ENCODE measurements around the gene HVCN1.

The HVCN1 gene

GRCh38 chr12:110698171-110698902, 9.4 kb upstream of the HVCN1 start:
- peak; percentile 59 for DNase-seq

- no peak for DNase-seq
These were observed 8.3 kb upstream of the HVCN1 start for GRCh38 chr12:110697236-110697635.

- no peak for DNase-seq
These were observed 7.4 kb upstream of the HVCN1 start for GRCh38 chr12:110696283-110696682.

GRCh38 chr12:110694330-110694901, 5.5 kb upstream of the HVCN1 start:
- no peak for DNase-seq

- DNase-seq = no peak
These were observed 4.8 kb upstream of the HVCN1 start for GRCh38 chr12:110693731-110694130.

- no peak for DNase-seq
These were observed 1.2 kb upstream of the HVCN1 start for GRCh38 chr12:110690127-110690430.

GRCh38 chr12:110689281-110690126, 589 bp upstream of the HVCN1 start:
- peak; percentile 14 for DNase-seq

- no peak for DNase-seq
These were observed 1.3 kb downstream of the HVCN1 start for GRCh38 chr12:110687396-110688169.

- no peak for DNase-seq
These were observed 2.5 kb downstream of the HVCN1 start for GRCh38 chr12:110686294-110686903.

- DNase-seq = no peak
These were observed 4.5 kb downstream of the HVCN1 start for GRCh38 chr12:110684312-110684836.

- DNase-seq = no peak
These were observed 5.0 kb downstream of the HVCN1 start for GRCh38 chr12:110683888-110684287.

GRCh38 chr12:110680032-110680431, 8.9 kb downstream of the HVCN1 start:
- no peak for DNase-seq

GRCh38 chr12:110679201-110679600, 9.7 kb downstream of the HVCN1 start:
- DNase-seq = no peak

GRCh38 chr12:110677982-110678381, 10.9 kb downstream of the HVCN1 start:
- DNase-seq = no peak

GRCh38 chr12:110677206-110677911, 11.6 kb downstream of the HVCN1 start:
- no peak for DNase-seq

GRCh38 chr12:110676171-110676570, 12.7 kb downstream of the HVCN1 start:
- no peak for DNase-seq

- DNase-seq = peak; percentile 40
These were observed 18.7 kb downstream of the HVCN1 start for GRCh38 chr12:110670161-110670701.

GRCh38 chr12:110669193-110669502, 19.8 kb downstream of the HVCN1 start:
- no peak for DNase-seq

GRCh38 chr12:110668480-110669192, 20.3 kb downstream of the HVCN1 start:
- DNase-seq = no peak

GRCh38 chr12:110667671-110668070, 21.2 kb downstream of the HVCN1 start:
- no peak for DNase-seq

- no peak for DNase-seq
These were observed 22.0 kb downstream of the HVCN1 start for GRCh38 chr12:110666892-110667291.
